ENCODE results near the gene ASCL1.
A peak's percentile ranks its signal among the peaks of the same experiment; 100 is the strongest.

ASCL1 gene

DNA sequence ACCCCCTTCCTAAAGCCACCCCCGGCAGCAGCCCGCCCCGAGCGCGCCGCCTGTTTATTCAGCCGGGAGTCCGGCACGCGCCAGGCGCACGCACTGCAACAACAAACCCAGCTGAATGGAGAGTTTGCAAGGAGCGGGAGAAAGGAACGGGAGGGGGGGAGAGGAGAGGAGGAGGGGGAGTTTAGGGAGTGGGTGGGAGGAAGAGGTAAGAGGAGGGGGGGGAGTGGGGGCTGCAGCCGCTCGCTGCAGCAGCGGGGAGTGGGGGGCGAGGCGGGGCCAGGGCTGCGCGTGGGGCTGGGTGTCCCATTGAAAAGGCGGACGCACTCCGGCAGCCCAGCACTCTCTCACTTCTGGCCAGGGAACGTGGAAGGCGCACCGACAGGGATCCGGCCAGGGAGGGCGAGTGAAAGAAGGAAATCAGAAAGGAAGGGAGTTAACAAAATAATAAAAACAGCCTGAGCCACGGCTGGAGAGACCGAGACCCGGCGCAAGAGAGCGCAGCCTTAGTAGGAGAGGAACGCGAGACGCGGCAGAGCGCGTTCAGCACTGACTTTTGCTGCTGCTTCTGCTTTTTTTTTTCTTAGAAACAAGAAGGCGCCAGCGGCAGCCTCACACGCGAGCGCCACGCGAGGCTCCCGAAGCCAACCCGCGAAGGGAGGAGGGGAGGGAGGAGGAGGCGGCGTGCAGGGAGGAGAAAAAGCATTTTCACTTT lies at the start of gene ASCL1:
ASCL1 (plus strand) TSS at position 336 of the 712 bp plus-strand sequence. CDS start 571 bp downstream, outside the sequence.
- Mint-ChIP-seq H3K9me3 (peaks cover 1% of the 10 kb centered on the region), H3K4me1 (peaks cover 20% of the 10 kb centered on the region), H3K27ac (no peak within 1 kb of the TSS), H3K27me3 (ENCODE audit: low read depth) (peaks cover 100% of the 10 kb centered on the region), H3K36me3 (ENCODE audit: low read depth) (no peaks in the 10 kb centered on the region), H3K4me3 (peak within 1 kb of the TSS; percentile 86 to 89 (median 86))
- TF ChIP-seq, protein P1, sequence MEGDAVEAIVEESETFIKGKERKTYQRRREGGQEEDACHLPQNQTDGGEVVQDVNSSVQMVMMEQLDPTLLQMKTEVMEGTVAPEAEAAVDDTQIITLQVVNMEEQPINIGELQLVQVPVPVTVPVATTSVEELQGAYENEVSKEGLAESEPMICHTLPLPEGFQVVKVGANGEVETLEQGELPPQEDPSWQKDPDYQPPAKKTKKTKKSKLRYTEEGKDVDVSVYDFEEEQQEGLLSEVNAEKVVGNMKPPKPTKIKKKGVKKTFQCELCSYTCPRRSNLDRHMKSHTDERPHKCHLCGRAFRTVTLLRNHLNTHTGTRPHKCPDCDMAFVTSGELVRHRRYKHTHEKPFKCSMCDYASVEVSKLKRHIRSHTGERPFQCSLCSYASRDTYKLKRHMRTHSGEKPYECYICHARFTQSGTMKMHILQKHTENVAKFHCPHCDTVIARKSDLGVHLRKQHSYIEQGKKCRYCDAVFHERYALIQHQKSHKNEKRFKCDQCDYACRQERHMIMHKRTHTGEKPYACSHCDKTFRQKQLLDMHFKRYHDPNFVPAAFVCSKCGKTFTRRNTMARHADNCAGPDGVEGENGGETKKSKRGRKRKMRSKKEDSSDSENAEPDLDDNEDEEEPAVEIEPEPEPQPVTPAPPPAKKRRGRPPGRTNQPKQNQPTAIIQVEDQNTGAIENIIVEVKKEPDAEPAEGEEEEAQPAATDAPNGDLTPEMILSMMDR (IDR thresholded peaks at IDR 0.05; ENCODE audit: unreplicated experiment in 3 of 3): no peak

DNA sequence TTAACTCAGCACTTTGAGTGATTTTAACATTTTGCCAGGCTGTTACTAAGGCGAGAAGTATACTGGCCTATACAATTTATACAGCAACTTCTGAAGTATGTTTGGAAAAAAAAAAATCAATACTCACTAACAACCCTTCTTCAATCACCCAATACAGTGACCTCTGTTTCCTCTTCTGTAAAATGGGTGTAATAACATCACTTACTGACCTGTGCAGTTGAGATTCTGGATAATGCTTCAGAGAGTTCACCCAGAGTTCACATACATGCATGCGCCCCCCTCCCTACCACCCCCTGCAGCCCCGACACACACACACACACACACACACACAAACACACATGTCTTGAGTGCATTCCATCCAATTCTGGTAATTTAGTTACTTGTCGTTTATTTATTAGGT lies 49.6 kb upstream of the ASCL1 start:
- Mint-ChIP-seq H3K36me3 (ENCODE audit: low read depth) (no peaks in the 10 kb centered on the region), H3K9me3 (no peaks in the 10 kb centered on the region), H3K27me3 (ENCODE audit: low read depth) (peaks cover 11% of the 10 kb centered on the region), H3K27ac (no peak overlapping the region), H3K4me3 (no peak overlapping the region), H3K4me1 (no peaks in the 10 kb centered on the region)
- TF ChIP-seq, protein P1 (IDR thresholded peaks at IDR 0.05; ENCODE audit: unreplicated experiment in 3 of 3): no peak

DNA sequence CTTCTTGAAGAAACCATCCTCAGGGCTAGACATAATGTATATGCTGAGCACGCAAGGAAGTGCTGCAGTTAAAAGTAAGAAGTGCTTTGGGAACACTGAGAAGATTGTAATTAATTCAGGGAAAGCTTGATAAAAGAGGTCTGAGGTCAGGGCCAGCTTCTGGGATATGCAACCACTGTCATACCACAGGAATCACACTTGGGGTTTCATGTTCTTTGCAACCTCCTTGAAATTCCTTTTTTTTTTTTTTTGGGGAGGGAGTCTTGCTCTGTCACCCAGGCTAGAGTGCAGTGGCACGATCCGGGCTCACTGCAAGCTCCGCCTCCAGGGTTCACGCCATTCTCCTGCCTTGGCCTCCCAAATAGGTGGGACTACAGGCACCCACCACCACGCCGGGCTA lies 47.3 kb upstream of the ASCL1 start:
- Mint-ChIP-seq H3K4me3 (no peak overlapping the region), H3K36me3 (ENCODE audit: low read depth) (no peaks in the 10 kb centered on the region), H3K9me3 (no peaks in the 10 kb centered on the region), H3K27me3 (ENCODE audit: low read depth) (peaks cover 19% of the 10 kb centered on the region), H3K4me1 (no peaks in the 10 kb centered on the region), H3K27ac (no peak overlapping the region)
- TF ChIP-seq, protein P1 (IDR thresholded peaks at IDR 0.05; ENCODE audit: unreplicated experiment in 3 of 3): no peak

DNA sequence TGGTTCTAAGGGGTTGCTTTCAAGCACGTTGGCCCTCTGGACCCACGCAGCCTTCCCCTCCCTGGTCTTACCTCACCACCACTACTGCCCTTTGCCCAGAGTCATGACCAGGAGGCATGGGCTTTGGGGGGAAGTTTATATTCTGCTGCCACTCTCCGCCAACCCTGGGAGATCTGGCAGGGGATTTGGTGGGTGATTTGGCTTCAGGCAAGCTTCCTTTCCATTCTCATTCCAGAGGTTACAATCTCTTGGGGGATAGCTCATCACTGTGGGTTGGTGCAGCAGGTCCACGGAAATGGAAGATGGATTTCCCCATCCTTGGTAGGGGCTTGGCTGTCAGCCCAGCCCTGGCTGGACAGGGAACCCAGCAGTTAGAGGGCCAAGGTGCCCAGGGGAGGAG lies 46.7 kb upstream of the ASCL1 start:
- no peaks in the 10 kb centered on the region for H3K4me1 Mint-ChIP-seq
- peaks cover 23% of the 10 kb centered on the region for H3K27me3 Mint-ChIP-seq (ENCODE audit: low read depth)
- H3K4me3 Mint-ChIP-seq: no peak overlapping the region
- no peaks in the 10 kb centered on the region for H3K36me3 Mint-ChIP-seq (ENCODE audit: low read depth)
- H3K9me3 Mint-ChIP-seq: no peaks in the 10 kb centered on the region
- TF ChIP-seq, protein P1 (IDR thresholded peaks at IDR 0.05; ENCODE audit: unreplicated experiment in 3 of 3): no peak
- no peak overlapping the region for H3K27ac Mint-ChIP-seq

DNA sequence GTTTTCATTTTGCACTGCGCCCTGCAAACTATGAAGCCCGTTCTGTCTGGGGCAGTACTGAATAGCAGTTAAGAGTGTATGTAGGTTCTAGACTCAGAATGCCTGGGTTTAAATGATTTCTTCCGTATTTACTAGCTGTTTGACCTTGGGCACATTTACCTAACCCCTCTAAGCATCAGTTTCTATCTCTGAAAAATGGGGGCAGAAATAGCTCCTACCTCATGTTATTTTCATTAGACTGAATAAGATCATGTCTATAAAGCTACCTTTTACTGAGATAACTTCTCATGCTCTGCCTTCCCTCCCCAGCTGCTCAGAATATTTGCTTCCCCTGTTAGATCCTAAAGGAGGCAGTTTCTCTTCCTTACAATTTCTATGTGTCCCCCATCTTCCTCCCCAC lies 46.2 kb upstream of the ASCL1 start:
- Mint-ChIP-seq H3K9me3 (no peaks in the 10 kb centered on the region), H3K27me3 (ENCODE audit: low read depth) (peaks cover 29% of the 10 kb centered on the region), H3K4me3 (no peak overlapping the region), H3K36me3 (ENCODE audit: low read depth) (no peaks in the 10 kb centered on the region), H3K4me1 (no peaks in the 10 kb centered on the region), H3K27ac (no peak overlapping the region)
- TF ChIP-seq, protein P1 (IDR thresholded peaks at IDR 0.05; ENCODE audit: unreplicated experiment in 3 of 3): no peak

DNA sequence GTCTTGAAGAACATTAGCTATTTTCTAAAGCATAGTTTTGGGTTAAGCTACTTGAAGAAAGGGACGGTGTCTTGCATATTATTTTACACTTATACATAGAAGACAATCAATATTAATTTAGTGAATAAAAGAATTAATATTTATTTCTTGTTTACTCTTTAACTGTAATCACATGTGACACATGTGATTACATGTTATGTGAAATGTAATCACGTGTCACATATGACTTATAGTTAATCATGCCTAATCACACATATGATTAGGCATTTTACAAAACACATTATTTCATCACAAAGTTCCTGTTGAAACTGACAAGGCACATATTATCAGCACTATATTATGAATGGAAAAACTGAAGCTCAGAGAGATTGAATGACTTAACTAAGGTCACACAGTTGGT lies 45.2 kb upstream of the ASCL1 start:
- no peak overlapping the region for H3K4me3 Mint-ChIP-seq
- H3K27ac Mint-ChIP-seq: no peak overlapping the region
- no peaks in the 10 kb centered on the region for H3K4me1 Mint-ChIP-seq
- H3K36me3 Mint-ChIP-seq (ENCODE audit: low read depth): no peaks in the 10 kb centered on the region
- TF ChIP-seq, protein P1 (IDR thresholded peaks at IDR 0.05; ENCODE audit: unreplicated experiment in 3 of 3): no peak
- peaks cover 35% of the 10 kb centered on the region for H3K27me3 Mint-ChIP-seq (ENCODE audit: low read depth)
- no peaks in the 10 kb centered on the region for H3K9me3 Mint-ChIP-seq

All from nephron (organoid).